ENCODE data around the gene NMB. TPM values are rescaled to one million over a fixed set of nuclear protein-coding genes. Genes with fewer than 3 reads are reported as not detected.

The NMB gene
- total RNA-seq, 2 donors from 2014 or later: 2.9 to 8.0 TPM

GRCh38 chr15:84666373-84666772 lies 8.4 kb upstream of the NMB start:
- H3K27ac ChIP-seq: no peak overlapping the region
- H3K36me3 ChIP-seq: peaks cover 18% of the 10 kb centered on the region
- H3K4me1 ChIP-seq (ENCODE audit: control insufficient read depth in 1 of 2, low read depth in 2 of 2): no peaks in the 10 kb centered on the region
- no peak overlapping the region for H3K4me3 ChIP-seq
- H3K27me3 ChIP-seq (replicated peaks; ENCODE audit: insufficient read depth): no peaks in the 10 kb centered on the region
- ATAC-seq (ENCODE audit: insufficient number of reproducible peaks, low FRiP score, low read depth) (no peak), DNase-seq (ENCODE audit: low spot score) (no peak)
- H3K9me3 ChIP-seq: no peaks in the 10 kb centered on the region
- no peak for TF ChIP-seq CTCF (IDR thresholded peaks at IDR 0.05)

- ATAC-seq (ENCODE audit: insufficient number of reproducible peaks, low FRiP score, low read depth): no peak
- no peaks in the 10 kb centered on the region for H3K27me3 ChIP-seq (replicated peaks; ENCODE audit: insufficient read depth)
- no peak overlapping the region for H3K27ac ChIP-seq
- no peak for DNase-seq (ENCODE audit: low spot score)
- peaks cover 7% of the 10 kb centered on the region for H3K36me3 ChIP-seq
- no peak overlapping the region for H3K4me3 ChIP-seq
- TF ChIP-seq CTCF (IDR thresholded peaks at IDR 0.05): no peak
- H3K9me3 ChIP-seq: no peaks in the 10 kb centered on the region
- peaks cover 0 to 10% of the 10 kb centered on the region in 2 donors for H3K4me1 ChIP-seq (ENCODE audit: control insufficient read depth in 1 of 2, low read depth in 2 of 2)
Measured at GRCh38 chr15:84661001-84661400, 3.0 kb upstream of the NMB start.

GRCh38 chr15:84659904-84660781 lies 2.1 kb upstream of the NMB start:
- ATAC-seq (ENCODE audit: insufficient number of reproducible peaks, low FRiP score, low read depth) (no peak), DNase-seq (ENCODE audit: low spot score) (no peak)
- no peak overlapping the region for H3K4me3 ChIP-seq
- no peaks in the 10 kb centered on the region for H3K27me3 ChIP-seq (replicated peaks; ENCODE audit: insufficient read depth)
- H3K27ac ChIP-seq: no peak overlapping the region
- no peaks in the 10 kb centered on the region for H3K9me3 ChIP-seq
- no peak for TF ChIP-seq CTCF (IDR thresholded peaks at IDR 0.05)
- H3K36me3 ChIP-seq: peaks cover 2% of the 10 kb centered on the region
- peaks cover 1 to 15% of the 10 kb centered on the region in 2 donors for H3K4me1 ChIP-seq (ENCODE audit: control insufficient read depth in 1 of 2, low read depth in 2 of 2)

- no peaks in the 10 kb centered on the region for H3K9me3 ChIP-seq
- H3K27ac ChIP-seq: peak overlapping the region; percentile 83 to 84
- DNase-seq (ENCODE audit: low spot score): no peak
- no peaks in the 10 kb centered on the region for H3K36me3 ChIP-seq
- no peak for ATAC-seq (ENCODE audit: insufficient number of reproducible peaks, low FRiP score, low read depth)
- H3K4me3 ChIP-seq: peak overlapping the region; percentile 77
- no peaks in the 10 kb centered on the region for H3K27me3 ChIP-seq (replicated peaks; ENCODE audit: insufficient read depth)
- TF ChIP-seq CTCF (IDR thresholded peaks at IDR 0.05): no peak
- H3K4me1 ChIP-seq (ENCODE audit: control insufficient read depth in 1 of 2, low read depth in 2 of 2): peaks cover 4 to 21% of the 10 kb centered on the region in 2 donors
Measured at GRCh38 chr15:84658788-84659411, 901 bp upstream of the NMB start.

- Histone ChIP-seq H3K4me3 (peak overlapping the region; percentile 77), H3K36me3 (no peaks in the 10 kb centered on the region), H3K27ac (peak overlapping the region; percentile 83 to 84), H3K9me3 (no peaks in the 10 kb centered on the region), H3K4me1 (ENCODE audit: control insufficient read depth in 1 of 2, low read depth in 2 of 2) (peaks cover 13 to 31% of the 10 kb centered on the region in 2 donors), H3K27me3 (replicated peaks; ENCODE audit: insufficient read depth) (no peaks in the 10 kb centered on the region)
- ATAC-seq (ENCODE audit: insufficient number of reproducible peaks, low FRiP score, low read depth) (no peak), DNase-seq (ENCODE audit: low spot score) (no peak)
- no peak for TF ChIP-seq CTCF (IDR thresholded peaks at IDR 0.05)
Measured at GRCh38 chr15:84657748-84658079, 285 bp downstream of the NMB start.

All from thoracic aorta (tissue), 2 donors.